Activated CD8-positive, alpha-beta T cell treated with anti-CD3 and anti-CD28 coated beads for 36 hours (primary cell): ENCODE measurements around the gene SAMD4A. TPM values are rescaled to one million over a fixed set of nuclear protein-coding genes. Genes with fewer than 3 reads are reported as not detected.
A peak's percentile ranks its signal among the peaks of the same experiment; 100 is the strongest.

Source experiments
- ATAC-seq: fragments of 200-7000 bp; cut with Tn5 transposase; one replicate; pipeline ENCODE4 v1.10.0; 2021; ENCODE audit warnings: mild to moderate bottlenecking, moderate library complexity
- CTCF ChIA-PET: fragments of 350-600 bp; sonication (Branson Sonifier 250); formaldehyde crosslinking; loops from one replicate; lab custom pipeline; 2021; ENCODE audit warnings: antibody characterized with exemption; lab: Charles Lee
- POLR2A ChIA-PET: fragments of 350-600 bp; sonication (Branson Sonifier 250); formaldehyde crosslinking; loops from one replicate; lab custom pipeline; 2021; ENCODE audit warnings: antibody characterized with exemption; lab: Charles Lee
- DNase-seq: peaks from one replicate; pipeline ENCODE4 v3.0.0-alpha.2; 2020
- H3K27ac Mint-ChIP-seq: one replicate; pipeline ENCODE4 v1.8.0; 2021; ENCODE audit warnings: mild to moderate bottlenecking, mixed read lengths
- H3K27me3 Mint-ChIP-seq: one replicate; pipeline ENCODE4 v1.8.0; 2021; ENCODE audit warnings: mixed read lengths
- H3K36me3 Mint-ChIP-seq: one replicate; pipeline ENCODE4 v1.8.0; 2021; ENCODE audit warnings: low read depth, mixed read lengths
- H3K4me1 Mint-ChIP-seq: one replicate; pipeline ENCODE4 v1.8.0; 2021; ENCODE audit warnings: low read depth, mixed read lengths
- H3K4me3 Mint-ChIP-seq: one replicate; pipeline ENCODE4 v1.8.0; 2021; ENCODE audit warnings: mild to moderate bottlenecking, moderate library complexity, mixed read lengths
- H3K9me3 Mint-ChIP-seq: one replicate; pipeline ENCODE4 v1.8.0; 2021; ENCODE audit warnings: mixed read lengths
- intact Hi-C: fragments of 100-400 bp; cut with micrococcal nuclease; formaldehyde crosslinking; loops from one replicate; pipeline ENCODE4 v1.10.0; 2022
- total RNA-seq, 2 experiments: library from RNA; stranded (reverse); gene quantifications; one replicate each; pipeline ENCODE4 v1.2.3, GENCODE V29; 2021
- TF ChIP-seq, protein P1 (sequence below): fragments of 200-600 bp; IDR thresholded peaks from one replicate; pipeline ENCODE4 v1.8.0; 2022; ENCODE audit warnings: antibody characterized with exemption, mild to moderate bottlenecking

The SAMD4A gene
- total RNA-seq, 2 experiments from 2014 or later: 4.5 to 4.9 TPM

- TF ChIP-seq, protein P1, sequence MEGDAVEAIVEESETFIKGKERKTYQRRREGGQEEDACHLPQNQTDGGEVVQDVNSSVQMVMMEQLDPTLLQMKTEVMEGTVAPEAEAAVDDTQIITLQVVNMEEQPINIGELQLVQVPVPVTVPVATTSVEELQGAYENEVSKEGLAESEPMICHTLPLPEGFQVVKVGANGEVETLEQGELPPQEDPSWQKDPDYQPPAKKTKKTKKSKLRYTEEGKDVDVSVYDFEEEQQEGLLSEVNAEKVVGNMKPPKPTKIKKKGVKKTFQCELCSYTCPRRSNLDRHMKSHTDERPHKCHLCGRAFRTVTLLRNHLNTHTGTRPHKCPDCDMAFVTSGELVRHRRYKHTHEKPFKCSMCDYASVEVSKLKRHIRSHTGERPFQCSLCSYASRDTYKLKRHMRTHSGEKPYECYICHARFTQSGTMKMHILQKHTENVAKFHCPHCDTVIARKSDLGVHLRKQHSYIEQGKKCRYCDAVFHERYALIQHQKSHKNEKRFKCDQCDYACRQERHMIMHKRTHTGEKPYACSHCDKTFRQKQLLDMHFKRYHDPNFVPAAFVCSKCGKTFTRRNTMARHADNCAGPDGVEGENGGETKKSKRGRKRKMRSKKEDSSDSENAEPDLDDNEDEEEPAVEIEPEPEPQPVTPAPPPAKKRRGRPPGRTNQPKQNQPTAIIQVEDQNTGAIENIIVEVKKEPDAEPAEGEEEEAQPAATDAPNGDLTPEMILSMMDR: no peak
- H3K4me3 Mint-ChIP-seq: no peak overlapping the region
Observed at GRCh38 chr14:54763761-54764160, 196.8 kb downstream of the SAMD4A start.

GRCh38 chr14:54766276-54767138 is 199.6 kb downstream of the SAMD4A start:
- H3K27me3 Mint-ChIP-seq: peaks cover 7% of the 10 kb centered on the region
- ChIA-PET CTCF (interaction anchor here (0.6 to 1.3 kb wide), 2 partner anchors 11 to 40 kb away, joined by 3 to 4 read pairs; no protein-coding TSS in a partner anchor), POLR2A (interaction anchor here (1.3 kb wide), 1 partner anchor 11 kb away, joined by 3 read pairs; no protein-coding TSS in a partner anchor)
- no peaks in the 10 kb centered on the region for H3K9me3 Mint-ChIP-seq
- peaks cover 9% of the 10 kb centered on the region for H3K36me3 Mint-ChIP-seq
- peak; percentile 25 for ATAC-seq
- intact Hi-C loops: no loop called here
- H3K4me1 Mint-ChIP-seq: peaks cover 26% of the 10 kb centered on the region
- TF ChIP-seq, protein P1: no peak
- DNase-seq: peak; percentile 25
- no peak overlapping the region for H3K4me3 Mint-ChIP-seq
- H3K27ac Mint-ChIP-seq: peak overlapping the region; percentile 81

More at GRCh38 chr14:54763761-54764160, 196.8 kb downstream of the SAMD4A start:
- H3K27ac Mint-ChIP-seq: no peak overlapping the region
- CTCF ChIA-PET: interaction anchor here (3.1 kb wide), 1 partner anchor 9 kb away, joined by 9 read pairs; no protein-coding TSS in a partner anchor
- H3K4me1 Mint-ChIP-seq: peaks cover 28% of the 10 kb centered on the region
- intact Hi-C loops: no loop called here
- POLR2A ChIA-PET: interaction anchor here (0.7 to 1.2 kb wide), 2 partner anchors 12 to 20 kb away, joined by 3 to 4 read pairs; no protein-coding TSS in a partner anchor
- H3K36me3 Mint-ChIP-seq: peaks cover 10% of the 10 kb centered on the region
- no peaks in the 10 kb centered on the region for H3K9me3 Mint-ChIP-seq
- ATAC-seq (no peak), DNase-seq (no peak)
- peaks cover 5% of the 10 kb centered on the region for H3K27me3 Mint-ChIP-seq

GRCh38 chr14:54767139-54767431 is 200.2 kb downstream of the SAMD4A start:
- Mint-ChIP-seq H3K4me3 (no peak overlapping the region), H3K36me3 (peaks cover 5% of the 10 kb centered on the region), H3K27ac (peak overlapping the region; percentile 81), H3K27me3 (peaks cover 7% of the 10 kb centered on the region), H3K9me3 (no peaks in the 10 kb centered on the region), H3K4me1 (peaks cover 21% of the 10 kb centered on the region)
- ChIA-PET CTCF (interaction anchor here (0.6 to 1.4 kb wide), 3 partner anchors 10 to 39 kb away, joined by 3 to 4 read pairs (median 3); no protein-coding TSS in a partner anchor), POLR2A (interaction anchor here (1.3 kb wide), 1 partner anchor 10 kb away, joined by 3 read pairs; no protein-coding TSS in a partner anchor)
- DNase-seq (no peak), ATAC-seq (peak; percentile 24)
- TF ChIP-seq, protein P1: no peak
- intact Hi-C loops: no loop called here

- Mint-ChIP-seq H3K4me1 (peaks cover 21% of the 10 kb centered on the region), H3K9me3 (no peaks in the 10 kb centered on the region), H3K27ac (peak overlapping the region; percentile 81), H3K36me3 (peaks cover 5% of the 10 kb centered on the region), H3K27me3 (peaks cover 8% of the 10 kb centered on the region), H3K4me3 (no peak overlapping the region)
- ATAC-seq (no peak), DNase-seq (no peak)
- ChIA-PET POLR2A (interaction anchor here (1.3 kb wide), 1 partner anchor 10 kb away, joined by 3 read pairs; no protein-coding TSS in a partner anchor), CTCF (interaction anchor here (0.6 to 1.4 kb wide), 3 partner anchors 10 to 39 kb away, joined by 3 to 4 read pairs (median 3); no protein-coding TSS in a partner anchor)
- TF ChIP-seq, protein P1: no peak
- intact Hi-C loops: no loop called here
Observed at GRCh38 chr14:54767450-54767849, 200.5 kb downstream of the SAMD4A start.
